K562 (cell line): Measurements from ENCODE around the gene SHISA6. TPM values are rescaled to one million over a fixed set of nuclear protein-coding genes. Genes with fewer than 3 reads are reported as not detected.

Experiments used
- FOXP4 ChIP-seq: sonication (generic); formaldehyde crosslinking; IDR thresholded peaks from 2 replicates; pipeline ENCODE4 v1.8.0; 2022; ENCODE audit warnings: mild to moderate bottlenecking, missing genetic modification reagents, borderline replicate concordance
- HNRNPL ChIP-seq: fragments of 200-400 bp; formaldehyde crosslinking; IDR thresholded peaks from 2 replicates; pipeline ENCODE4 v1.6.1; 2017; ENCODE audit warnings: low read depth, mild to moderate bottlenecking, low read length
- ZNF146 ChIP-seq: IDR thresholded peaks from one replicate; pipeline ENCODE4 v1.6.1; 2018; ENCODE audit warnings: missing compliant biosample characterization; ENCODE audit not compliant: unreplicated experiment
- ZNF639 ChIP-seq, 2 experiments: fragments of 200-800 bp in 1 of 2; sonication (Bioruptor generic) in 1 of 2; sonication (generic) in 1 of 2; formaldehyde crosslinking in 1 of 2; IDR thresholded peaks in 1 of 2; conservative IDR thresholded peaks in 1 of 2; 2 replicates each; pipeline versions ENCODE4 v1.5.0 to v1.6.1; 2016 to 2020; ENCODE audit warnings: missing compliant biosample characterization in 1 of 2, missing genetic modification characterization in 1 of 2, missing genetic modification reagents in 1 of 2
- polyA plus RNA-seq, 8 experiments: library from polyadenylated mRNA; depleted of rRNA in 4 of 8; stranded (reverse) in 5 of 8; unstranded in 3 of 8; fragments of >200 nt; fragmentation: Nextera tagmentation in 2 of 8; fragmentation: Illumina TruSeq in 1 of 8; extraction: Ambion mirVana in 2 of 8; extraction: Trizol in 1 of 8; gene quantifications; 2 replicates each; pipeline versions ENCODE4 v1.2.1 to v1.2.3, GENCODE V29; 2011 to 2014; ENCODE audit warnings: inconsistent platforms in 1 of 8, missing spikeins in 1 of 8
- total RNA-seq, 7 experiments: library from RNA; depleted of rRNA in 6 of 7; stranded (reverse); fragments of >200 nt in 6 of 7; fragmentation: Illumina TruSeq in 2 of 7; extraction: Trizol in 2 of 7; gene quantifications; 2 replicates each; pipeline versions ENCODE4 v1.2.1 to v1.2.3, GENCODE V29; 2011 to 2021; ENCODE audit warnings: low replicate concordance in 1 of 7
- TF ChIP-seq, protein P1 (sequence below), 3 experiments: IDR thresholded peaks in 2 of 3; conservative IDR thresholded peaks in 1 of 3; 2 replicates each; pipeline ENCODE4 v1.5.1; 2011 to 2012; ENCODE audit warnings: low read length in 3 of 3, mild to moderate bottlenecking in 3 of 3, control low read depth in 2 of 3, improper control_type of control experiment in 1 of 3, inconsistent platforms in 1 of 3, low read depth in 1 of 3, mixed read lengths in 1 of 3, moderate library complexity in 1 of 3; ENCODE audit not compliant: insufficient read depth in 2 of 3

The SHISA6 gene
- total and polyA plus RNA-seq, 9 of the 15 experiments (the other 6 are each of a cell fraction or from before 2014, with no cell fraction given) = not detected

GRCh38 chr17:11495613-11496012, 254.6 kb downstream of the SHISA6 start (continued):
- TF ChIP-seq, protein P1, sequence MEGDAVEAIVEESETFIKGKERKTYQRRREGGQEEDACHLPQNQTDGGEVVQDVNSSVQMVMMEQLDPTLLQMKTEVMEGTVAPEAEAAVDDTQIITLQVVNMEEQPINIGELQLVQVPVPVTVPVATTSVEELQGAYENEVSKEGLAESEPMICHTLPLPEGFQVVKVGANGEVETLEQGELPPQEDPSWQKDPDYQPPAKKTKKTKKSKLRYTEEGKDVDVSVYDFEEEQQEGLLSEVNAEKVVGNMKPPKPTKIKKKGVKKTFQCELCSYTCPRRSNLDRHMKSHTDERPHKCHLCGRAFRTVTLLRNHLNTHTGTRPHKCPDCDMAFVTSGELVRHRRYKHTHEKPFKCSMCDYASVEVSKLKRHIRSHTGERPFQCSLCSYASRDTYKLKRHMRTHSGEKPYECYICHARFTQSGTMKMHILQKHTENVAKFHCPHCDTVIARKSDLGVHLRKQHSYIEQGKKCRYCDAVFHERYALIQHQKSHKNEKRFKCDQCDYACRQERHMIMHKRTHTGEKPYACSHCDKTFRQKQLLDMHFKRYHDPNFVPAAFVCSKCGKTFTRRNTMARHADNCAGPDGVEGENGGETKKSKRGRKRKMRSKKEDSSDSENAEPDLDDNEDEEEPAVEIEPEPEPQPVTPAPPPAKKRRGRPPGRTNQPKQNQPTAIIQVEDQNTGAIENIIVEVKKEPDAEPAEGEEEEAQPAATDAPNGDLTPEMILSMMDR (IDR thresholded peaks at IDR 0.05 in 2 of 3, conservative IDR thresholded peaks at IDR 0.05 in 1 of 3; ENCODE audit: insufficient read depth in 2 of 3, low read depth in 1 of 3, low read length in 3 of 3) = no peak
- TF ChIP-seq ZNF146 = no peak
- TF ChIP-seq HNRNPL = no peak
- no peak for TF ChIP-seq ZNF639 (CRISPR knock-in tag; conservative IDR thresholded peaks at IDR 0.05 in 1 of 2, IDR thresholded peaks at IDR 0.05 in 1 of 2)
- TF ChIP-seq FOXP4 (CRISPR knock-in tag) = no peak
